Spleen (tissue), 11 donors: ENCODE measurements around the gene OSBPL8. TPM values are rescaled to one million over a fixed set of nuclear protein-coding genes. Genes with fewer than 3 reads are reported as not detected.

ENCODE experiments used
- DNase-seq: peaks from one replicate; pipeline ENCODE4 v3.0.0-alpha.2; 2020
- H3K27ac ChIP-seq, 8 donors: fragments of 200-600 bp; sonication (generic) in 7 of 8; 1 replicate in 4 of 8; 2 replicates in 4 of 8; pipeline versions ENCODE4 v1.5.0 to v1.8.0; 2016 to 2021; ENCODE audit warnings: inconsistent platforms in 4 of 8, mild to moderate bottlenecking in 4 of 8, moderate library complexity in 1 of 8
- H3K27me3 ChIP-seq, 7 donors: fragments of 200-600 bp; sonication (generic) in 6 of 7; replicated peaks in 1 of 7; 1 replicate in 4 of 7; 2 replicates in 3 of 7; pipeline versions ENCODE4 v1.5.0 to v1.8.0; 2016 to 2021; ENCODE audit warnings: inconsistent platforms in 3 of 7, mild to moderate bottlenecking in 1 of 7
- H3K36me3 ChIP-seq, 6 donors: fragments of 200-600 bp; sonication (generic) in 5 of 6; 1 replicate in 4 of 6; 2 replicates in 2 of 6; pipeline versions ENCODE4 v1.5.0 to v1.8.0; 2016 to 2021; ENCODE audit warnings: inconsistent platforms in 2 of 6
- H3K4me1 ChIP-seq, 6 donors: fragments of 200-600 bp; sonication (generic) in 5 of 6; 1 replicate in 3 of 6; 2 replicates in 3 of 6; pipeline versions ENCODE4 v1.5.0 to v1.8.0; 2016 to 2021; ENCODE audit warnings: inconsistent platforms in 3 of 6
- H3K4me3 ChIP-seq, 8 donors: fragments of 200-600 bp; sonication (generic) in 7 of 8; 1 replicate in 4 of 8; 2 replicates in 4 of 8; pipeline versions ENCODE4 v1.5.0 to v1.8.0; 2016 to 2021; ENCODE audit warnings: inconsistent platforms in 4 of 8, mild to moderate bottlenecking in 4 of 8, moderate library complexity in 2 of 8
- H3K9me3 ChIP-seq, 8 donors: fragments of 200-600 bp; sonication (generic) in 7 of 8; 1 replicate in 4 of 8; 2 replicates in 4 of 8; pipeline versions ENCODE4 v1.5.0 to v1.8.0; 2016 to 2021; ENCODE audit warnings: inconsistent platforms in 4 of 8
- POLR2A ChIP-seq, 3 donors: fragments of 450-650 bp; IDR thresholded peaks; one replicate each; pipeline ENCODE4 v1.5.1; 2017; ENCODE audit warnings: antibody characterized with exemption in 3 of 3, mild to moderate bottlenecking in 1 of 3
- POLR2AphosphoS5 ChIP-seq, 3 donors: sonication (generic); formaldehyde crosslinking; IDR thresholded peaks; one replicate each; pipeline ENCODE4 v1.5.1; 2017; ENCODE audit warnings: antibody characterized with exemption in 3 of 3
- WGBS, 5 donors: extraction: QIAGEN DNeasy Blood & Tissue Kit in 3 of 5; methylation state at CpG; one replicate each; pipeline versions ENCODE4 v1.1.5 to v1.1.7; 2013 to 2018; 5-methylcytosine and 5-hydroxymethylcytosine counted together
- intact Hi-C: fragments of 100-400 bp; cut with DNase I; formaldehyde crosslinking; loops from one replicate; pipeline ENCODE4 v1.15.0; 2023; ENCODE audit warnings: low total_unique reads
- polyA plus RNA-seq, 3 donors: library from polyadenylated mRNA; stranded (reverse); fragments of 200-250 nt; gene quantifications; one replicate each; pipeline ENCODE4 v1.2.1, GENCODE V29; 2013
- total RNA-seq, 7 donors: library from RNA; depleted of rRNA in 3 of 7; stranded (reverse); fragments of >200 nt in 3 of 7; fragmentation: NEBNext Ultra II Directional in 4 of 7; extraction: Animal tissue kit (Norgen Biotek cat#: 25700) in 4 of 7; gene quantifications; one replicate each; pipeline versions ENCODE4 v1.1.0 to v1.2.1, GENCODE V29; 2016 to 2021
- TF ChIP-seq, protein P1 (sequence below), 11 experiments: fragments of 200-600 bp in 7 of 11; fragments of 450-650 bp in 4 of 11; sonication (generic) in 4 of 11; IDR thresholded peaks in 8 of 11; conservative IDR thresholded peaks in 3 of 11; 1 replicate in 7 of 11; 2 replicates in 4 of 11; pipeline versions ENCODE4 v1.4.0 to v1.8.0; 2016 to 2021; ENCODE audit warnings: antibody characterized with exemption in 11 of 11, inconsistent platforms in 4 of 11, mild to moderate bottlenecking in 1 of 11
- donor health status: healthy with polysubstance abuse.
- donor health status: DM: no; HTN: no; CAD: no; lungs with moderate emphysema.
- donor health status: DM: no; HTN: no; CAD: no.
- donor health status: Bipolar disorder and iron deficiency.
- donor health status: healthy.
- donor health status: DM: no; HTN: no; CAD: no.
- donor health status: DM: yes; HTN: yes; CAD: no.

Gene OSBPL8
- total and polyA plus RNA-seq, 10 donors: 10.7 to 127 (median 109) TPM

DNA sequence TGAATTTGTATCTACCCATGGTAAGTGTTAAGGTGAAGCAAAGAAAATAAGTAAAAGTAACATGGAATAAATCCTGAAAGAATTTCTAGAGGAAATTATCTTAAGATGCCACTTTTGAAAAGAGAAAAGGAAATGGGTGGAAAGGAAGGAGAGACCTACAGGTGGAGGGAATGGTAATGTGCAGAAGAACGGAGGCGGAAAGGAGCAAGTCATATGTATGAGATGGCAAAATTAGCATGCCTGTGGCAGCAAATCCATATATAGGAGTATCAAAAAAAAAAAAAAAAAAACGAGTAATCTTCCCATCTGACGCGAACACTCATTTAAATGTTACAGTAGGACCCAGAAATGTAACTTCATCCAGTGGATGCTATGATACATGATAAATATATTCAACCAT, 23.0 kb downstream of the OSBPL8 start:
- intact Hi-C loops: no loop called here
- WGBS, 5 donors: 92 to 98% (median 95%) methylated on average over 5 of the region's 5 CpGs
- no peaks in the 10 kb centered on the region for H3K27me3 ChIP-seq
- peaks cover 0 to 10% (median 0%) of the 10 kb centered on the region in 6 donors for H3K36me3 ChIP-seq
- H3K9me3 ChIP-seq: peaks cover 0 to 5% (median 0%) of the 10 kb centered on the region in 8 donors
- no peak for DNase-seq
- H3K4me1 ChIP-seq: peaks cover 0 to 68% (median 15%) of the 10 kb centered on the region in 6 donors
- H3K4me3 ChIP-seq: no peak overlapping the region
- H3K27ac ChIP-seq: no peak overlapping the region
- TF ChIP-seq POLR2AphosphoS5 (IDR thresholded peaks at IDR 0.05) (no peak), POLR2A (IDR thresholded peaks at IDR 0.05) (no peak)
- TF ChIP-seq, protein P1, sequence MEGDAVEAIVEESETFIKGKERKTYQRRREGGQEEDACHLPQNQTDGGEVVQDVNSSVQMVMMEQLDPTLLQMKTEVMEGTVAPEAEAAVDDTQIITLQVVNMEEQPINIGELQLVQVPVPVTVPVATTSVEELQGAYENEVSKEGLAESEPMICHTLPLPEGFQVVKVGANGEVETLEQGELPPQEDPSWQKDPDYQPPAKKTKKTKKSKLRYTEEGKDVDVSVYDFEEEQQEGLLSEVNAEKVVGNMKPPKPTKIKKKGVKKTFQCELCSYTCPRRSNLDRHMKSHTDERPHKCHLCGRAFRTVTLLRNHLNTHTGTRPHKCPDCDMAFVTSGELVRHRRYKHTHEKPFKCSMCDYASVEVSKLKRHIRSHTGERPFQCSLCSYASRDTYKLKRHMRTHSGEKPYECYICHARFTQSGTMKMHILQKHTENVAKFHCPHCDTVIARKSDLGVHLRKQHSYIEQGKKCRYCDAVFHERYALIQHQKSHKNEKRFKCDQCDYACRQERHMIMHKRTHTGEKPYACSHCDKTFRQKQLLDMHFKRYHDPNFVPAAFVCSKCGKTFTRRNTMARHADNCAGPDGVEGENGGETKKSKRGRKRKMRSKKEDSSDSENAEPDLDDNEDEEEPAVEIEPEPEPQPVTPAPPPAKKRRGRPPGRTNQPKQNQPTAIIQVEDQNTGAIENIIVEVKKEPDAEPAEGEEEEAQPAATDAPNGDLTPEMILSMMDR (IDR thresholded peaks at IDR 0.05 in 8 of 11, conservative IDR thresholded peaks at IDR 0.05 in 3 of 11): no peak

DNA sequence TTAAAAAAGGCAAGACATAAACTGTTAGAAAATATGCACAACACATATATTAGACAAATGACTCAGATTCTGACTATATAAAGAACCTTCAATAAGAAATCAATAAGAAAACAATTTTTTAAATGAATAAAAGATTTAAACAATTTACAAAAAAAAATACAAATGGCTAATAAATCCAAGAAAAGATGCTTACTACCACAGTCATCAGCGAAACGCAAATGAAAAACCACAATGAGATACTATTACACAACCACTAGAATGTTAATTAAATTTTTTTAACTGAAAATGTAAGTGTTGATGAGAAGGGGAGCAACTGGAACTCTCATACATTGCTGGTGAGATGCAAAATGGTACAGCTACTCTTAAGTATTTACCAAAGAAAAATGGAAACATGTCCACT, 24.4 kb downstream of the OSBPL8 start:
- intact Hi-C loops: no loop called here
- Histone ChIP-seq H3K27ac (no peak overlapping the region), H3K27me3 (no peaks in the 10 kb centered on the region), H3K9me3 (peaks cover 0 to 5% (median 0%) of the 10 kb centered on the region in 8 donors), H3K4me3 (no peak overlapping the region), H3K36me3 (peaks cover 0 to 16% (median 0%) of the 10 kb centered on the region in 6 donors), H3K4me1 (peaks cover 0 to 63% (median 13%) of the 10 kb centered on the region in 6 donors)
- DNase-seq: no peak
- WGBS, 5 donors: 76 to 96% (median 88%) methylated on average over 2 of the region's 2 CpGs
- TF ChIP-seq POLR2AphosphoS5 (IDR thresholded peaks at IDR 0.05) (no peak), POLR2A (IDR thresholded peaks at IDR 0.05) (no peak)
- TF ChIP-seq, protein P1 (IDR thresholded peaks at IDR 0.05 in 8 of 11, conservative IDR thresholded peaks at IDR 0.05 in 3 of 11): no peak

DNA sequence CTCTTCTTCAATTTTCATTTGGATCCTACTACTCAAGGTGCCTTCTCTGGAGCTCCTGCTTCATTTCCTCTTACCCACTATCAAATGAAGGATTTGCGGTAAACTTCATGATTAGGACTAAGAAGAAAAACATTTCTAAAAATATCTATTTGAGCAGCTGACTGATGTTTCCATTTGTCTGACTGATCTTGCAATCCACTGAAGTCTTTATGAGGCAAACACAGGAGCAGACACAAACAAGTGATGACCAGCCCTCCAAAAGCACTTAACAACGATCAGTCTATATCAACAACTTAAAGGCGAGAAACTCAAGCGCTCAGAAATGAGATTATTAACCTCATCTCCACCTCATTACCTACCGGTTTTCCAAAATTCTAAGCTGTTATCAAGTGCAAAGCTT, 26.2 kb downstream of the OSBPL8 start:
- no peaks in the 10 kb centered on the region for H3K27me3 ChIP-seq
- H3K9me3 ChIP-seq: peaks cover 0 to 5% (median 0%) of the 10 kb centered on the region in 8 donors
- TF ChIP-seq, protein P1 (IDR thresholded peaks at IDR 0.05 in 8 of 11, conservative IDR thresholded peaks at IDR 0.05 in 3 of 11): no peak
- TF ChIP-seq POLR2AphosphoS5 (IDR thresholded peaks at IDR 0.05) (no peak), POLR2A (IDR thresholded peaks at IDR 0.05) (no peak)
- intact Hi-C loops: no loop called here
- 76 to 88% (median 83%) methylated on average over 5 of the region's 5 CpGs for WGBS, 5 donors
- DNase-seq: no peak
- H3K36me3 ChIP-seq: peaks cover 0 to 16% (median 0%) of the 10 kb centered on the region in 6 donors
- no peak overlapping the region for H3K4me3 ChIP-seq
- H3K27ac ChIP-seq: no peak overlapping the region
- H3K4me1 ChIP-seq: peaks cover 0 to 60% (median 17%) of the 10 kb centered on the region in 6 donors

DNA sequence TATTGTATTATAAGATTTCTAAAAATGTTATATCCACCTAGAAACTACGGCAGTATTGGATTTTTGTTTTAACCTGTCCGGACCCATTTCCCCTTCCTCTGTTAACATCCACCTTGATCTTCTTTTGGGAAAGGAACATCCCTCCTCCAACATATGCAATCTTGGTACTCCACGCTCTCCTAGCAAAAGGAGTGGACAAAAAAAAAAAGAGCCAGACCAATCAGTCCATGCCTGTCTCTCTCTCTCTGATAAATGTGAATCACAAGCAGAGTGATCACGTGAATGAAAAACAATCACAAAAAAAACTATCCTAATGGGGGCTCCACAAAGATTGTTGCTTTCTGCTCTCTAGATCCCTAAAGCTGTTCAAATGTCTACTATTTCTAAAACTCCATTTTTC, 27.1 kb downstream of the OSBPL8 start:
- H3K9me3 ChIP-seq: peaks cover 0 to 5% (median 0%) of the 10 kb centered on the region in 8 donors
- peaks cover 0 to 23% (median under 1%) of the 10 kb centered on the region in 6 donors for H3K36me3 ChIP-seq
- DNase-seq: no peak
- 91 to 96% (median 95%) methylated on average over 4 of the region's 4 CpGs for WGBS, 5 donors
- peaks cover 0 to 54% (median 17%) of the 10 kb centered on the region in 6 donors for H3K4me1 ChIP-seq
- H3K27ac ChIP-seq: no peak overlapping the region
- H3K4me3 ChIP-seq: no peak overlapping the region
- no peaks in the 10 kb centered on the region for H3K27me3 ChIP-seq
- TF ChIP-seq POLR2A (IDR thresholded peaks at IDR 0.05) (no peak), POLR2AphosphoS5 (IDR thresholded peaks at IDR 0.05) (no peak)
- TF ChIP-seq, protein P1 (IDR thresholded peaks at IDR 0.05 in 8 of 11, conservative IDR thresholded peaks at IDR 0.05 in 3 of 11): no peak
- intact Hi-C loops: no loop called here
